ENCODE data around the gene SZT2. TPM values are rescaled to one million over a fixed set of nuclear protein-coding genes. Genes with fewer than 3 reads are reported as not detected.

The SZT2 gene
- total RNA-seq (2021; fragmentation: NEBNext Ultra II Directional; extraction: Animal tissue kit (Norgen Biotek cat#: 25700)): 10 to 100 TPM; 17.2 to 21.8 (median 21.3) TPM
- long read RNA-seq, partial matches to known transcripts: 2 of 3 reads
- long read RNA-seq, other reads (novel, unspliced or antisense): 1 of 3 reads

GRCh38 chr1:43389326-43390313 lies at the start of gene SZT2, which contains the start of gene MED8:
SZT2 (plus strand) TSS chr1:43389899; CDS start chr1:43389969, 70 bp downstream.
MED8 (minus strand) TSS chr1:43389800; CDS start chr1:43389764, 36 bp downstream.
- Mint-ChIP-seq H3K4me1 (ENCODE audit: low read depth) (peaks cover 44% of the 10 kb centered on the region), H3K9me3 (no peaks in the 10 kb centered on the region), H3K36me3 (ENCODE audit: low read depth) (peaks cover 35% of the 10 kb centered on the region), H3K27ac (peak within 1 kb of the TSS; percentile 98), H3K27me3 (ENCODE audit: insufficient read depth) (peaks cover 4% of the 10 kb centered on the region), H3K4me3 (peak within 1 kb of the TSS; percentile 99)
- peak; percentile 90 for DNase-seq
- no peak for TF ChIP-seq CTCF (IDR thresholded peaks at IDR 0.05)

- Mint-ChIP-seq H3K27ac (no peak overlapping the region), H3K4me1 (ENCODE audit: low read depth) (peaks cover 6% of the 10 kb centered on the region; the same call in 1 of the 2 replicates), H3K36me3 (ENCODE audit: low read depth) (no peaks in the 10 kb centered on the region), H3K9me3 (no peaks in the 10 kb centered on the region), H3K4me3 (no peak overlapping the region), H3K27me3 (ENCODE audit: insufficient read depth) (peaks cover 16% of the 10 kb centered on the region)
- no peak for TF ChIP-seq CTCF (IDR thresholded peaks at IDR 0.05)
- no peak for DNase-seq
Observed at GRCh38 chr1:43340559-43340958, 49.1 kb upstream of the SZT2 start.

- no peak for TF ChIP-seq CTCF (IDR thresholded peaks at IDR 0.05)
- Mint-ChIP-seq H3K27me3 (ENCODE audit: insufficient read depth) (peaks cover 20% of the 10 kb centered on the region), H3K36me3 (ENCODE audit: low read depth) (no peaks in the 10 kb centered on the region), H3K4me1 (ENCODE audit: low read depth) (peaks cover 14% of the 10 kb centered on the region), H3K27ac (no peak overlapping the region), H3K4me3 (no peak overlapping the region), H3K9me3 (no peaks in the 10 kb centered on the region)
- no peak for DNase-seq
Observed at GRCh38 chr1:43344267-43344850, 45.3 kb upstream of the SZT2 start.

- Mint-ChIP-seq H3K27ac (no peak overlapping the region), H3K27me3 (ENCODE audit: insufficient read depth) (peaks cover 18% of the 10 kb centered on the region), H3K9me3 (no peaks in the 10 kb centered on the region), H3K4me1 (ENCODE audit: low read depth) (peaks cover 21% of the 10 kb centered on the region), H3K36me3 (ENCODE audit: low read depth) (no peaks in the 10 kb centered on the region), H3K4me3 (no peak overlapping the region)
- DNase-seq: no peak
- no peak for TF ChIP-seq CTCF (IDR thresholded peaks at IDR 0.05)
Observed at GRCh38 chr1:43345120-43345519, 44.6 kb upstream of the SZT2 start.

GRCh38 chr1:43346636-43347035 lies 43.1 kb upstream of the SZT2 start:
- no peak for DNase-seq
- peaks cover 18% of the 10 kb centered on the region for H3K27me3 Mint-ChIP-seq (ENCODE audit: insufficient read depth)
- H3K27ac Mint-ChIP-seq: no peak overlapping the region
- no peak for TF ChIP-seq CTCF (IDR thresholded peaks at IDR 0.05)
- H3K9me3 Mint-ChIP-seq: no peaks in the 10 kb centered on the region
- no peaks in the 10 kb centered on the region for H3K36me3 Mint-ChIP-seq (ENCODE audit: low read depth)
- peaks cover 25% of the 10 kb centered on the region for H3K4me1 Mint-ChIP-seq (ENCODE audit: low read depth)
- H3K4me3 Mint-ChIP-seq: no peak overlapping the region
